ENCODE data around the gene POLRMT. TPM values are rescaled to one million over a fixed set of nuclear protein-coding genes. Genes with fewer than 3 reads are reported as not detected.

The POLRMT gene
- polyA plus RNA-seq, 6 donors from 2014 or later = 12.1 to 56.8 (median 34.4) TPM

DNA sequence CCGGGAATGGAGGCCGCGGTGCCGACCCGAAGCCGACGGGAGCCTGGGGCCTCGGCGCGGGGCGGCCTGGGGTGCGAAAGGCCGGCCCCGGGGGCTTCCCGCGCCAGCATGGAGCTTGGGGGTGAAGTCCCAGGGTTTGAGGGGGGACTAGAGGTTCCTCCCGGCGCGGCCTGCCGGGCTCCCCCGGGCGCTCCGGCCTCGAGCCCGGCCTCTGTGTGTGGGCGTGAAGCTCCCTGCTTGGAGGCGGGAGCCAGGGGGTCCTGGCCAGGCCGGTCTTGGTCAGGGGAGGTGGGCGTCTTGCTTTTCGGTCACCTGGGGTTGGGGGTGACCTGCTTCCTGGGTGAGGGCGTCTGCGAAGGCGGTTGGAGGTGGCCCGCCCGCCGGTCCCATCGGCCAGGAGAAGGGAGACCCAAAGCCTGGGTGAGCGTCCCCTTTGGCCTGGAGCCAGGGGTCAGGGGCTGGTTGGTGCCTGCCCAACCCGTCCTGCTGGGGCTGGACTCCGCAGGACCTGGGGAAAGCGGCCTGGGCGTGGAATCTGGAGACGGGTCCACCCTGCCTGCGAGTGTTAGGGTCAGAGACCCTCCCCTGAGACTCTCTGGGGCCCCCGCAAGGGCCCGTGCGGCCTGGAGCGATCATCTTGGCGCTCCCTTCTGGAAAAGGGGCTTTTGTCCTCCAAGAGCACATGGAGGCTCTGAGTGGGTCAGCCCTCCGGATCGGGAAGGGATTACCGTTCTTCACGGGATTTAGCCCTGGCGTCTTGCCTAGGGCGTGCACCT lies 60.4 kb downstream of the POLRMT start:
- Mint-ChIP-seq H3K9me3 (no peaks in the 10 kb centered on the region), H3K27me3 (no peaks in the 10 kb centered on the region), H3K27ac (peak overlapping the region in 4 of 6 donors; percentile 42 to 96 (median 72)), H3K36me3 (no peaks in the 10 kb centered on the region), H3K4me3 (peak overlapping the region; percentile 88 to 100 (median 98)), H3K4me1 (peaks cover 30 to 47% (median 34%) of the 10 kb centered on the region in 3 donors)
- DNase-seq (no peak), ATAC-seq (ENCODE audit: low read depth in 2 of 2) (peak in 1 of 2 donors; percentile 21)

DNA sequence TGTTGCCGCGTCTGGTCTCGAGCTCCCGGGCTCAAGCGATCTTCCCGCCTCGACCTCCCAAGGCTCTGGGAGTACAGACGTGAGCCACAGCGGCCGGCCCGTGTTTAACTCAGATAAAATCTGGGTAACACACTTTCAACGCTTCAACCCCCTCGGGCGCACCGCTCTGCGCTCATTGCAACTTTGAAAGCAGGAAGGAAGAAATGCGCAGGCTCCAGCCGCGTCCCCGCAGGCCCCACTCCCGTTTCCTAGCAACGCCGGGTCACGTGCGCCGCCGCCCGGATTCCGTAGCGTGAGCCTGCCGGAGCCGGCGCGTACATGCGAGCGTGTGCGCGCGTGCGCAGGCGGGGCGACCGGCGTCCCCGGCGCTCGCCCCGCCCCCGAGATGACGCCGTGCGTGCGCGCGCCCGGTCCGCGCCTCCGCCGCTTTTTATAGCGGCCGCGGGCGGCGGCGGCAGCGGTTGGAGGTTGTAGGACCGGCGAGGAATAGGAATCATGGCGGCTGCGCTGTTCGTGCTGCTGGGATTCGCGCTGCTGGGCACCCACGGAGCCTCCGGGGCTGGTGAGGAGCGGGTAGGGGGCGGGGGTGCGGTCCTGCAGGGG lies 61.1 kb downstream of the POLRMT start, which contains the start of gene BSG:
Gene BSG, plus strand, starts transcription at position 457 of the 603 bp plus-strand sequence. Its CDS starts 39 bp downstream, at position 496.
- peaks cover 30 to 47% (median 34%) of the 10 kb centered on the region in 3 donors for H3K4me1 Mint-ChIP-seq
- peak; percentile 85 to 88 for ATAC-seq (ENCODE audit: low read depth in 2 of 2)
- H3K27ac Mint-ChIP-seq = peak within 1 kb of the TSS; percentile 96 to 99 (median 98)

DNA sequence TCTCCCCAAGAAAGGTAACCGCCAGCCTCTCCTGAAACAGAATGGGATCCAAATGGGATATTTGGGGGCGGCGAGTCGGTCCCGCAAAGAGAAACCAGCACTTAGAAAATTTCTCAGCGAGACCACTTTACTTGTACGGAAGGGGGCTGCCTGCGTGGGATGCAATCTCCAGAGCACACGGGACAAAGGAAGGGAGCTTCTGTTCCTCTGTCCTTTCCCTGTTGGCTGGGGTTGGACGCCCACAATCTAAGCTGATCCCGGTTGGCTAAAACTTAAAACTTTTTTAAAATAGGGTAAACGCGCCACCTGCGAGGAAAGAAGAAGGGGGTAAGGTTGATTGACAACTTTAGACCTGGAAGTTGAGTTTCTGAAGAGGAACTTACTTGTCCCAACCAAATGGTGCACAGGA lies 61.8 kb downstream of the POLRMT start:
- Mint-ChIP-seq H3K9me3 (no peaks in the 10 kb centered on the region), H3K4me1 (peaks cover 28 to 42% (median 34%) of the 10 kb centered on the region in 3 donors), H3K4me3 (peak overlapping the region; percentile 88 to 100 (median 98)), H3K27ac (peak overlapping the region; percentile 76 to 99 (median 97)), H3K27me3 (no peaks in the 10 kb centered on the region), H3K36me3 (no peaks in the 10 kb centered on the region)
- DNase-seq (peak; percentile 45), ATAC-seq (ENCODE audit: low read depth in 2 of 2) (peak; percentile 19 to 34)

More for the DNA sequence above, 61.1 kb downstream of the POLRMT start, which contains the start of gene BSG:
- Mint-ChIP-seq H3K27me3 (no peaks in the 10 kb centered on the region), H3K9me3 (no peaks in the 10 kb centered on the region), H3K4me3 (peak within 1 kb of the TSS; percentile 88 to 100 (median 98)), H3K36me3 (no peaks in the 10 kb centered on the region)
- DNase-seq = peak; percentile 98

GRCh38 chr19:570937-571565 lies 62.3 kb downstream of the POLRMT start:
- Mint-ChIP-seq H3K27ac (peak overlapping the region; percentile 76 to 99 (median 97)), H3K4me3 (peak overlapping the region; percentile 88 to 100 (median 98)), H3K27me3 (no peaks in the 10 kb centered on the region), H3K4me1 (peaks cover 28 to 37% (median 34%) of the 10 kb centered on the region in 3 donors), H3K9me3 (no peaks in the 10 kb centered on the region), H3K36me3 (no peaks in the 10 kb centered on the region)
- peak; percentile 14 to 15 for ATAC-seq (ENCODE audit: low read depth in 2 of 2)
- DNase-seq = peak; percentile 61

- Mint-ChIP-seq H3K4me1 (peaks cover 28 to 34% (median 32%) of the 10 kb centered on the region in 3 donors), H3K36me3 (no peaks in the 10 kb centered on the region), H3K4me3 (peak overlapping the region; percentile 58 to 95 (median 79)), H3K27me3 (no peaks in the 10 kb centered on the region), H3K27ac (peak overlapping the region in 3 of 6 donors; percentile 35 to 78 (median 54)), H3K9me3 (no peaks in the 10 kb centered on the region)
- ATAC-seq (ENCODE audit: low read depth in 2 of 2) (no peak), DNase-seq (no peak)
Observed at GRCh38 chr19:570251-570686, 63.1 kb downstream of the POLRMT start.

GRCh38 chr19:567296-567900 lies 65.9 kb downstream of the POLRMT start:
- no peaks in the 10 kb centered on the region for H3K9me3 Mint-ChIP-seq
- DNase-seq = no peak
- H3K27ac Mint-ChIP-seq = peak overlapping the region in 1 of 6 donors; percentile 10
- no peaks in the 10 kb centered on the region for H3K27me3 Mint-ChIP-seq
- peaks cover 12 to 15% (median 13%) of the 10 kb centered on the region in 3 donors for H3K4me1 Mint-ChIP-seq
- no peak for ATAC-seq (ENCODE audit: low read depth in 2 of 2)
- H3K4me3 Mint-ChIP-seq = peak overlapping the region in 2 of 8 donors; percentile 0 to 37
- no peaks in the 10 kb centered on the region for H3K36me3 Mint-ChIP-seq

Other genes with a start within 250 kb of the POLRMT start
- not detected for gene C2CD4C, start 224.4 kb downstream of the POLRMT start, polyA plus RNA-seq (ENCODE audit: low read depth in 6 of 6)
- gene SHC2, start 172.5 kb downstream of the POLRMT start, polyA plus RNA-seq (ENCODE audit: low read depth in 6 of 6) = under 1 TPM in 1 of 6 donors, not detected in 5; 0.20 TPM
- gene MADCAM1, start 137.1 kb downstream of the POLRMT start, polyA plus RNA-seq (ENCODE audit: low read depth in 6 of 6) = under 1 TPM in 4 of 6 donors, not detected in 2; 0.24 to 0.34 (median 0.30) TPM
- 10 to 100 TPM; 14.6 to 30.0 (median 18.7) TPM for gene TPGS1, start 126.0 kb downstream of the POLRMT start, polyA plus RNA-seq (ENCODE audit: low read depth in 6 of 6)
- 10 to 100 TPM; 17.7 to 30.6 (median 19.4) TPM for gene CDC34, start 101.8 kb downstream of the POLRMT start, polyA plus RNA-seq (ENCODE audit: low read depth in 6 of 6)
- 1 to 10 TPM in 2 of 6 donors, under 1 TPM in 2, not detected in 2; 0.40 to 1.5 (median 1.0) TPM for gene GZMM, start 89.5 kb downstream of the POLRMT start, polyA plus RNA-seq (ENCODE audit: low read depth in 6 of 6)
- 100 to 1,000 TPM; 205 to 270 (median 235) TPM for gene BSG, start 60.9 kb downstream of the POLRMT start, polyA plus RNA-seq (ENCODE audit: low read depth in 6 of 6)
- gene HCN2, start 43.7 kb downstream of the POLRMT start, polyA plus RNA-seq (ENCODE audit: low read depth in 6 of 6) = not detected
- not detected for gene FGF22, start 6.3 kb upstream of the POLRMT start, polyA plus RNA-seq (ENCODE audit: low read depth in 6 of 6)
- gene RNF126, start 29.7 kb upstream of the POLRMT start, polyA plus RNA-seq (ENCODE audit: low read depth in 6 of 6) = 10 to 100 TPM; 51.0 to 72.4 (median 59.1) TPM
- gene FSTL3, start 42.9 kb upstream of the POLRMT start, polyA plus RNA-seq (ENCODE audit: low read depth in 6 of 6) = 1 to 10 TPM in 4 of 6 donors, under 1 TPM in 1, not detected in 1; 0.77 to 3.6 (median 2.8) TPM
- not detected for gene PRSS57, start 61.9 kb upstream of the POLRMT start, polyA plus RNA-seq (ENCODE audit: low read depth in 6 of 6)
- under 1 TPM in 1 of 6 donors, not detected in 5; 0.35 TPM for gene PALM, start 75.4 kb upstream of the POLRMT start, polyA plus RNA-seq (ENCODE audit: low read depth in 6 of 6)
- not detected for gene MISP, start 117.6 kb upstream of the POLRMT start, polyA plus RNA-seq (ENCODE audit: low read depth in 6 of 6)
- 100 to 1,000 TPM in 5 of 6 donors, 10 to 100 TPM in 1; 70.5 to 209 (median 124) TPM for gene PTBP1, start 163.9 kb upstream of the POLRMT start, polyA plus RNA-seq (ENCODE audit: low read depth in 6 of 6)
- not detected for gene PLPPR3, start 188.4 kb upstream of the POLRMT start, polyA plus RNA-seq (ENCODE audit: low read depth in 6 of 6)
- gene AZU1, start 194.3 kb upstream of the POLRMT start, polyA plus RNA-seq (ENCODE audit: low read depth in 6 of 6) = not detected
- gene PRTN3, start 207.5 kb upstream of the POLRMT start, polyA plus RNA-seq (ENCODE audit: low read depth in 6 of 6) = not detected
- gene ELANE, start 218.8 kb upstream of the POLRMT start, polyA plus RNA-seq (ENCODE audit: low read depth in 6 of 6) = not detected
- gene CFD, start 226.1 kb upstream of the POLRMT start, polyA plus RNA-seq (ENCODE audit: low read depth in 6 of 6) = 1 to 10 TPM in 5 of 6 donors, not detected in 1; 1.2 to 3.2 (median 1.8) TPM